ENCODE data around the gene MCCC2.
"Not testable (repeated sequence)": the region's sequence is repeated elsewhere in the genome, so short reads cannot be mapped to it uniquely, and the experiment has no call there.

MCCC2 gene

DNA sequence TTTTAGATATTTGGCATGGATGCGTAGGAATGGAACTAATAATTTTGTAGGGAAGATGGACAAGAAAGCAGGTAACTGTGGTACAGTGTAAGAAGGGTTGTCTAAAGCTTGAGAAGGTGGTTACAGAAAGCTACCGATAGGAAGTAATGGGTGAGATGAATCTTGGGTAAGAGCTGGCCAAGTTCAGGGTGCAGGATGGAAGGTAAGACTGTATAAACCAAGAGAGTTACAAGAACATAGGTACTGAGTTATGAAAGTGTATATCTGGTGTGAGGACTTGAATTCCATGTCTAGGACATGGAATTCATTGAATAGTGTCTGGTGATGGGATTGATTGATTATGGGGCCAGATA is 1.4 kb downstream of the MCCC2 start:
- H3K4me3 ChIP-seq (ENCODE audit: low read length): no peak overlapping the region
- TF ChIP-seq, protein P1, sequence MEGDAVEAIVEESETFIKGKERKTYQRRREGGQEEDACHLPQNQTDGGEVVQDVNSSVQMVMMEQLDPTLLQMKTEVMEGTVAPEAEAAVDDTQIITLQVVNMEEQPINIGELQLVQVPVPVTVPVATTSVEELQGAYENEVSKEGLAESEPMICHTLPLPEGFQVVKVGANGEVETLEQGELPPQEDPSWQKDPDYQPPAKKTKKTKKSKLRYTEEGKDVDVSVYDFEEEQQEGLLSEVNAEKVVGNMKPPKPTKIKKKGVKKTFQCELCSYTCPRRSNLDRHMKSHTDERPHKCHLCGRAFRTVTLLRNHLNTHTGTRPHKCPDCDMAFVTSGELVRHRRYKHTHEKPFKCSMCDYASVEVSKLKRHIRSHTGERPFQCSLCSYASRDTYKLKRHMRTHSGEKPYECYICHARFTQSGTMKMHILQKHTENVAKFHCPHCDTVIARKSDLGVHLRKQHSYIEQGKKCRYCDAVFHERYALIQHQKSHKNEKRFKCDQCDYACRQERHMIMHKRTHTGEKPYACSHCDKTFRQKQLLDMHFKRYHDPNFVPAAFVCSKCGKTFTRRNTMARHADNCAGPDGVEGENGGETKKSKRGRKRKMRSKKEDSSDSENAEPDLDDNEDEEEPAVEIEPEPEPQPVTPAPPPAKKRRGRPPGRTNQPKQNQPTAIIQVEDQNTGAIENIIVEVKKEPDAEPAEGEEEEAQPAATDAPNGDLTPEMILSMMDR (conservative IDR thresholded peaks at IDR 0.05; ENCODE audit: low read length): no peak
- DNase-seq (ENCODE audit: low read depth): no peak

DNA sequence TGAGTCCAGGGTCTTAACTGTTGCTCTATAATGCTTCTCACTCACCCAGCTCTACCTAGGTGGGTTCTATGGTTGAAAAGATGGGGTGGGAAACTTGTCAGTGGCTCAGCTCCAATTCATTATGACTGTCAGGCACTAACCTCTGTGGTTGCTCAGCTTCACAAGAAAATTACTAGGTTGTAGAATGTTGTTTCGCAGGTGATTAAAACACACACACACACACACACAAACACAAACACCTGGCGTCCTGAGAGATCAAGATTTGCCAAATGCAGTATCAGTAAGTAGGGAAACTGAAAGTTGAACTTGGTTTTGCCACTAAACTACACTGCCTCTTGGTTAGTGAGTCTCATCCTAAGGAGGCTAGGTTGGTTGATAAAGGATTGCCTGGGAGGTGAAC is 2.8 kb downstream of the MCCC2 start:
- DNase-seq (ENCODE audit: low read depth): no peak
- no peak overlapping the region for H3K4me3 ChIP-seq (ENCODE audit: low read length)
- TF ChIP-seq, protein P1 (conservative IDR thresholded peaks at IDR 0.05; ENCODE audit: low read length): no peak

DNA sequence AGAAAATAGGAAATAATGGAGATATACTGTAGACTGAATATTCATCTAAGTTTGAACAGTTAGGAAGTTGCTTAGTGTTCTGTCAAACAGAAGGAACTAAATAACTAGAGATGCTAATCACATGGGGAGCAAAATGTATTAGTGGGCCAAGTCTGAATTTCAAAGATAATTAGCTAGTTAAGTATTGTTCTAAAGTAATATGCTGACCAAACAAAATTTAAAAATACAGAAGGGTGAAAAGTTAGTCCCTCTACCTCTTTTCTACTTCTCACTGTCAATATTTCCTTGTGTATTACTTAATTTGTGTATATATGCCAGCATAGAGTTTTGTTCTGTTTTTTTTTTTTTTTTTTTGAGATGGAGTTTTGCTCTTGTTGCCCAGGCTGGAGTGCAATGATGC is 4.0 kb downstream of the MCCC2 start:
- DNase-seq (ENCODE audit: low read depth): no peak
- TF ChIP-seq, protein P1 (conservative IDR thresholded peaks at IDR 0.05; ENCODE audit: low read length): no peak
- no peak overlapping the region for H3K4me3 ChIP-seq (ENCODE audit: low read length)

DNA sequence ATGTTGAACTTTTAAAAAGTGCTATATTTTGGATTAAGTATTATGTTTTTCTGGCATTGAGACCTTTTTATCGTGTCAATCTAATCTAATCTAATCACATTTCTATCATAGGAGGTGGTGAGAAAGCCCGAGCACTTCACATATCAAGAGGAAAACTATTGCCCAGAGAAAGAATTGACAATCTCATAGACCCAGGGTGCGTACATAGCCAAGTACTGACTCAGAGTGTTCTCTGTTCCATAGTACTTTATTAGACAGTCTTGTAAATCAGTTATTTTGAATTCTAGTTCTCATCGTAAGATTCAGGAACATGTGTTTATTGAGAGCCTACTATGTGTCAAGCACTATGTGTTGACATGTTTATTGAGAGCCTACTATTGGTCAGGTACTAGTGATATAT is 9.0 kb downstream of the MCCC2 start:
- no peak for DNase-seq (ENCODE audit: low read depth)
- TF ChIP-seq, protein P1 (conservative IDR thresholded peaks at IDR 0.05; ENCODE audit: low read length): no peak

DNA sequence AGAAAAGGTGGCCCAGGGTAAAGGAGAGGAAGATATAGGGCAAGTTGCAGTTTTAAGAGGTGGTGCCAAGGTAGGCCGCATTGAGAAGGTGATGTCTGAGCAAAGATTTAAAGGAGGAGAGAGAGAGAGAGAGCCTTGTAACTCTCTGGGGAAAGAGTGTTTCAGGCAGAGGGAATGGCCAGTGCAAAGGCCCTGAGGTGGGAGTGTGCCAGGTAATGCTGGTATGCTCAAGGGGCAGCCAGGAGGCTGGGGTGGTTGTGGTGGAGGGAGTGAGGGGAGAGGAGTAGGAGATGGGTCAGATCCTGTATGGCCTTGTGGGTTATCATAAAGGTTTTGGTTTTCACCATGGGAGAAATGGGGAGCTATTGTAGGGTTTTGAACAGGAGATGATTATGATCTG is 9.9 kb downstream of the MCCC2 start:
- TF ChIP-seq, protein P1 (conservative IDR thresholded peaks at IDR 0.05; ENCODE audit: low read length): no peak

More for the DNA sequence above, 9.0 kb downstream of the MCCC2 start:
- no peak overlapping the region for H3K4me3 ChIP-seq (ENCODE audit: low read length)

DNA sequence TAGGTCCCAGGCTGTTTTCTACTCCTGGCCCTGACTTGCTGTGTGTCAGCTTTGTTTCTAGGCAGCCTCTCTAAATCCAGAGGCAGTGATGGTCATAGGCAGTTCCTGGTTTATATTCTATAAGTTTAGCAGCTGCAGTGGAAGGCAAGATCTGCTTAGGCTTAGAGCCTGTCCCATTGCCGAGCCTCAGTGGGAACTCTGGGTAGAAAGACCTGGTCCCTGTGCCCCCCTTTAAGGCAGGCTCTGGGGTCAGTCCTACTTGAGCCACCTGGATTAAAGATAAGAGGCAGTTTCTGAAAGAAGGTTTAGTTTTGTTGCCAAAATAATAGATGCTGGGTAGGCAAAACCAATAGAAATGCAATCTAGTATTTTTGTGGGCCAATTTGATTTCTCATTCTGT is 13.6 kb downstream of the MCCC2 start:
- H3K4me3 ChIP-seq (ENCODE audit: low read length): no peak overlapping the region
- DNase-seq (ENCODE audit: low read depth): no peak
- TF ChIP-seq, protein P1 (conservative IDR thresholded peaks at IDR 0.05; ENCODE audit: low read length): no peak

More for the DNA sequence above, 9.9 kb downstream of the MCCC2 start:
- no peak overlapping the region for H3K4me3 ChIP-seq (ENCODE audit: low read length)
- no peak for DNase-seq (ENCODE audit: low read depth)

DNA sequence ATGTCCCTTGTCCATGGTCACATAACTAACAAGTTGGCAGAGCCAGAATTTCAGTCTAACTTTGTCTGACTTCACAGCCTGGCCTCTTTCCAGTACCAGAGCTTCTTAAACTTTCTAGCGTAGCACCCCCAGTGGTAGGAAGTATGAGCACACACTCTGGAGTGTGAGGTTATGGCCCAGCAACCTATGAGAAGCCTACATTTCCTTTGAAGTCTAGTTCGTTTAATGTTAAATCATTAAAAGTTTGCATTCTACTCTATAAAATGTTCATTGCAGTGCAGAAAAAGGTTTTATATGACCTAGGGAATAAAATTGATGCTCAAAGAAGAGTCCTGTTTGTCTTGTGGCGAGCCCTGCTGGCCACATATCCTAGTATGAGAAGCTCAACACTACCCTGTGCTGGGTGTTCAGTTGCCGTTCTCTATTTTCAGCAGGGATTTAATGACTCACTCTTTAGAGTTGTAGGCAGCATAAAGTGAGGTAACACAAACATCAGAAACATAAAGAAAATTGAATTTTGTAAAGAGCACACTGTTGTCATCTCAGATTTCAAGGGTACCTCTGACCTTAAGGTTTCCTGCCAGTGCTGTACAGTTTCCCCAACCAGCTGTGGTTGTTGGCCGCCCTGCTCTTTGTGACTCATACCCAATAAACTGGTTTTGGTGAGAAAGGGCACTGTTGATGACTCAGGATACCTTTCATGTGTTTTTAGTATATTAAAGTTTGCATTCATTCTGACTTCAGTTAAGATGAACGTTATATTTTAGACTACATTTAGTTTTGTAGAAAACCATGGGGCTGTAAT is 14.3 kb downstream of the MCCC2 start:
- H3K4me3 ChIP-seq (ENCODE audit: low read length): no peak overlapping the region
- TF ChIP-seq, protein P1 (conservative IDR thresholded peaks at IDR 0.05; ENCODE audit: low read length): peak; percentile 59
- DNase-seq (ENCODE audit: low read depth): peak; percentile 86

DNA sequence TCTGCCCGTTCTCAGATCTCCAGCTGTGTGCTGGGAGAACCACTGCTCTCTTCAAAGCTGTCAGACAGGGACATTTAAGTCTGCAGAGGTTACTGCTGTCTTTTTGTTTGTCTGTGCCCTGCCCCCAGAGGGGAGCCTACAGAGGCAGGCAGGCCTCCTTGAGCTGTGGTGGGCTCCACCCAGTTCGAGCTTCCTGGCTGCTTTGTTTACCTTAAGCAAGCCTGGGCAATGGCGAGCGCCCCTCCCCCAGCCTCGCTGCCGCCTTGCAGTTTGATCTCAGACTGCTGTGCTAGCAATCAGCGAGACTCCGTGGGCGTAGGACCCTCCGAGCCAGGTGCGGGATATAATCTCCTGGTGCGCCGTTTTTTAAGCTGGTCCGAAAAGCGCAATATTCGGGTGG is 22.8 kb downstream of the MCCC2 start:
- H3K4me3 ChIP-seq (ENCODE audit: low read length); DNase-seq (ENCODE audit: low read depth): not testable (repeated sequence)

All from AG10803 (cell line).